Measurements from ENCODE around the gene CAPN2. TPM values are rescaled to one million over a fixed set of nuclear protein-coding genes. Genes with fewer than 3 reads are reported as not detected.

Gene CAPN2
- polyA plus RNA-seq, 3 donors, result 127 to 186 (median 182) TPM

DNA sequence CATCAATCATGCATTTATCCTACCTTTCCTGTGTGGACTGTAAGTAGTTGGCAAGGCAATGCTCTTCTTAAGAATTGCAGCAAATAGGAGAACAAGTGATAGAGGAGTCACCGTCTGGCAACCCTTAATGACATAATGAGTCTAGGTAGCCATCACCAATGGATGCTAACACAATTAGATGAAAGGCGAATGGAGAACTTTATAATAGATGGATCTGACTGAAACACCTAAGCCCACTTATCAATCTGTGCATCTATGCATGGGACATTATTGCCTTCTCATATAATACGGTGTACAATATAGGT, 27.9 kb upstream of the CAPN2 start:
- DNase-seq, result no peak
- Histone ChIP-seq H2AFZ (ENCODE audit: insufficient read depth, low read depth, low read length, poor library complexity, severe bottlenecking) (no peak overlapping the region), H3K4me1 (ENCODE audit: control insufficient read depth in 1 of 2, insufficient read depth in 2 of 2, low read length in 2 of 2) (peaks cover 1 to 5% of the 10 kb centered on the region in 2 donors), H3K4me2 (replicated peaks; ENCODE audit: extremely low read depth, low read length, poor library complexity, severe bottlenecking) (no peak overlapping the region), H3K9ac (ENCODE audit: insufficient read depth, low read length, poor library complexity, severe bottlenecking) (no peak overlapping the region), H3K4me3 (replicated peaks in 1 of 3; ENCODE audit: low read depth in 2 of 3, low read length in 3 of 3) (no peak overlapping the region), H3K27me3 (ENCODE audit: control insufficient read depth in 2 of 2, insufficient read depth in 2 of 2, low read length in 2 of 2) (peaks cover 0 to 3% of the 10 kb centered on the region in 2 donors), H4K20me1 (ENCODE audit: insufficient read depth, low read length) (no peaks in the 10 kb centered on the region), H3K9me3 (replicated peaks in 1 of 2; ENCODE audit: control insufficient read depth in 1 of 2, insufficient read depth in 1 of 2, low read length in 2 of 2) (no peaks in the 10 kb centered on the region), H3K36me3 (replicated peaks in 1 of 2; ENCODE audit: control insufficient read depth in 1 of 2, insufficient read depth in 2 of 2, low read length in 2 of 2) (no peaks in the 10 kb centered on the region), H3K27ac (ENCODE audit: low read depth in 1 of 2, low read length in 2 of 2) (no peak overlapping the region), H3K79me2 (ENCODE audit: insufficient read depth, low read length) (no peaks in the 10 kb centered on the region)
- H3K36me3 Mint-ChIP-seq, result no peaks in the 10 kb centered on the region
- no peak for TF ChIP-seq CTCF (IDR thresholded peaks at IDR 0.05)
- H3K27me3 Mint-ChIP-seq (ENCODE audit: low read depth in 3 of 3), result peaks cover 7 to 16% (median 12%) of the 10 kb centered on the region in 3 donors
- no peak overlapping the region for H3K4me3 Mint-ChIP-seq
- H3K9me3 Mint-ChIP-seq, result peaks cover 0 to 6% (median 2%) of the 10 kb centered on the region in 7 donors
- intact Hi-C loops (cut with micrococcal nuclease), result loop anchor here in 1 of 2 donors (10.0 kb wide), 1 partner anchor 560 kb away; no protein-coding TSS in a partner anchor
- peaks cover under 1% of the 10 kb centered on the region for H3K4me1 Mint-ChIP-seq
- H3K27ac Mint-ChIP-seq, result no peak overlapping the region
- WGBS (ENCODE audit: insufficient coverage), result 100% methylated on average over 2 of the region's 3 CpGs

- H3K4me3 ChIP-seq (replicated peaks in 1 of 3; ENCODE audit: low read depth in 2 of 3, low read length in 3 of 3), result no peak overlapping the region
- H3K9me3 Mint-ChIP-seq, result peaks cover 0 to 6% (median 2%) of the 10 kb centered on the region in 7 donors
- no peak overlapping the region for H3K27ac ChIP-seq (ENCODE audit: low read depth in 1 of 2, low read length in 2 of 2)
- no peaks in the 10 kb centered on the region for H3K36me3 Mint-ChIP-seq
- no peak overlapping the region for H3K27ac Mint-ChIP-seq
- no peak overlapping the region for H2AFZ ChIP-seq (ENCODE audit: insufficient read depth, low read depth, low read length, poor library complexity, severe bottlenecking)
- DNase-seq, result no peak
- WGBS (ENCODE audit: insufficient coverage), result 100% methylated on average over 2 of the region's 4 CpGs
- H3K4me2 ChIP-seq (replicated peaks; ENCODE audit: extremely low read depth, low read length, poor library complexity, severe bottlenecking), result no peak overlapping the region
- H3K27me3 Mint-ChIP-seq (ENCODE audit: low read depth in 3 of 3), result peaks cover 2 to 9% (median 6%) of the 10 kb centered on the region in 3 donors
- H4K20me1 ChIP-seq (ENCODE audit: insufficient read depth, low read length), result no peaks in the 10 kb centered on the region
- no peak overlapping the region for H3K9ac ChIP-seq (ENCODE audit: insufficient read depth, low read length, poor library complexity, severe bottlenecking)
- H3K9me3 ChIP-seq (replicated peaks in 1 of 2; ENCODE audit: control insufficient read depth in 1 of 2, insufficient read depth in 1 of 2, low read length in 2 of 2), result no peaks in the 10 kb centered on the region
- H3K79me2 ChIP-seq (ENCODE audit: insufficient read depth, low read length), result no peaks in the 10 kb centered on the region
- no peak overlapping the region for H3K4me3 Mint-ChIP-seq
- H3K4me1 Mint-ChIP-seq, result peaks cover under 1% of the 10 kb centered on the region
- intact Hi-C loops (cut with micrococcal nuclease), result no loop called here
- no peaks in the 10 kb centered on the region for H3K36me3 ChIP-seq (replicated peaks in 1 of 2; ENCODE audit: control insufficient read depth in 1 of 2, insufficient read depth in 2 of 2, low read length in 2 of 2)
- H3K4me1 ChIP-seq (ENCODE audit: control insufficient read depth in 1 of 2, insufficient read depth in 2 of 2, low read length in 2 of 2), result no peaks in the 10 kb centered on the region
- no peak for TF ChIP-seq CTCF (IDR thresholded peaks at IDR 0.05)
- H3K27me3 ChIP-seq (ENCODE audit: control insufficient read depth in 2 of 2, insufficient read depth in 2 of 2, low read length in 2 of 2), result no peaks in the 10 kb centered on the region
These were observed 21.2 kb upstream of the CAPN2 start for GRCh38 chr1:223691121-223691520.

Data from CD14-positive monocyte (primary cell).